ENCODE measurements around the gene PDE9A.
A peak's percentile ranks its signal among the peaks of the same experiment; 100 is the strongest.
"Not testable (repeated sequence)": the region's sequence is repeated elsewhere in the genome, so short reads cannot be mapped to it uniquely, and the experiment has no call there.

PDE9A gene

GRCh38 chr21:42715427-42715826 lies 62.0 kb downstream of the PDE9A start:
- DNase-seq (ENCODE audit: low read depth), result not testable (repeated sequence)

GRCh38 chr21:42716074-42716473 lies 62.7 kb downstream of the PDE9A start:
- DNase-seq (ENCODE audit: low read depth), result no peak

- not testable (repeated sequence) for DNase-seq (ENCODE audit: low read depth)
Observed at GRCh38 chr21:42720484-42720883, 67.1 kb downstream of the PDE9A start.

GRCh38 chr21:42721341-42721824 lies 68.0 kb downstream of the PDE9A start:
- no peak for DNase-seq (ENCODE audit: low read depth)

- no peak for DNase-seq (ENCODE audit: low read depth)
Observed at GRCh38 chr21:42722153-42722552, 68.7 kb downstream of the PDE9A start.

- DNase-seq (ENCODE audit: low read depth), result no peak
Observed at GRCh38 chr21:42722808-42723473, 69.5 kb downstream of the PDE9A start.

GRCh38 chr21:42724226-42724920 lies 71.0 kb downstream of the PDE9A start:
- DNase-seq (ENCODE audit: low read depth), result peak; percentile 89

GRCh38 chr21:42725416-42725930 lies 72.1 kb downstream of the PDE9A start:
- DNase-seq (ENCODE audit: low read depth), result no peak

GRCh38 chr21:42731264-42732032 lies 78.0 kb downstream of the PDE9A start:
- no peak for DNase-seq (ENCODE audit: low read depth)

- no peak for DNase-seq (ENCODE audit: low read depth)
Observed at GRCh38 chr21:42732033-42732410, 78.6 kb downstream of the PDE9A start.

- no peak for DNase-seq (ENCODE audit: low read depth)
Observed at GRCh38 chr21:42733037-42733627, 79.7 kb downstream of the PDE9A start.

- DNase-seq (ENCODE audit: low read depth), result no peak
Observed at GRCh38 chr21:42733874-42734273, 80.5 kb downstream of the PDE9A start.

- no peak for DNase-seq (ENCODE audit: low read depth)
Observed at GRCh38 chr21:42734323-42734971, 81.0 kb downstream of the PDE9A start.

GRCh38 chr21:42735061-42735460 lies 81.6 kb downstream of the PDE9A start:
- DNase-seq (ENCODE audit: low read depth), result no peak

GRCh38 chr21:42735944-42736343 lies 82.5 kb downstream of the PDE9A start:
- DNase-seq (ENCODE audit: low read depth), result no peak

- DNase-seq (ENCODE audit: low read depth), result no peak
Observed at GRCh38 chr21:42736646-42737350, 83.4 kb downstream of the PDE9A start.

- no peak for DNase-seq (ENCODE audit: low read depth)
Observed at GRCh38 chr21:42737951-42738590, 84.7 kb downstream of the PDE9A start.

- peak; percentile 41 for DNase-seq (ENCODE audit: low read depth)
Observed at GRCh38 chr21:42739061-42739931, 85.9 kb downstream of the PDE9A start.

GRCh38 chr21:42740405-42740909 lies 87.0 kb downstream of the PDE9A start:
- no peak for DNase-seq (ENCODE audit: low read depth)

Data from amniotic epithelial cell (primary cell).